Uterus (tissue), 2 donors: Measurements from ENCODE around the gene TBC1D5.

Experiments
- CTCF ChIP-seq, 4 experiments: fragments of 200-600 bp in 2 of 4; fragments of 450-650 bp in 2 of 4; sonication (generic) in 2 of 4; IDR thresholded peaks; one replicate each; pipeline ENCODE4 v1.5.1; 2016 to 2019; ENCODE audit warnings: antibody characterized with exemption in 4 of 4, mild to moderate bottlenecking in 2 of 4, moderate library complexity in 1 of 4
- POLR2A ChIP-seq, 2 donors: fragments of 450-650 bp; IDR thresholded peaks; one replicate each; pipeline ENCODE4 v1.6.1; 2016; ENCODE audit warnings: antibody characterized with exemption in 2 of 2, mild to moderate bottlenecking in 1 of 2, moderate library complexity in 1 of 2

GRCh38 chr3:17359911-17360310 lies 382.5 kb downstream of the TBC1D5 start:
- TF ChIP-seq CTCF (IDR thresholded peaks at IDR 0.05) (no peak), POLR2A (IDR thresholded peaks at IDR 0.05) (no peak)
